Measurements from ENCODE around the gene APBB2. TPM values are rescaled to one million over a fixed set of nuclear protein-coding genes. Genes with fewer than 3 reads are reported as not detected.

APBB2 gene
- total RNA-seq, 4 donors from 2014 or later, result 139 to 248 (median 203) TPM

DNA sequence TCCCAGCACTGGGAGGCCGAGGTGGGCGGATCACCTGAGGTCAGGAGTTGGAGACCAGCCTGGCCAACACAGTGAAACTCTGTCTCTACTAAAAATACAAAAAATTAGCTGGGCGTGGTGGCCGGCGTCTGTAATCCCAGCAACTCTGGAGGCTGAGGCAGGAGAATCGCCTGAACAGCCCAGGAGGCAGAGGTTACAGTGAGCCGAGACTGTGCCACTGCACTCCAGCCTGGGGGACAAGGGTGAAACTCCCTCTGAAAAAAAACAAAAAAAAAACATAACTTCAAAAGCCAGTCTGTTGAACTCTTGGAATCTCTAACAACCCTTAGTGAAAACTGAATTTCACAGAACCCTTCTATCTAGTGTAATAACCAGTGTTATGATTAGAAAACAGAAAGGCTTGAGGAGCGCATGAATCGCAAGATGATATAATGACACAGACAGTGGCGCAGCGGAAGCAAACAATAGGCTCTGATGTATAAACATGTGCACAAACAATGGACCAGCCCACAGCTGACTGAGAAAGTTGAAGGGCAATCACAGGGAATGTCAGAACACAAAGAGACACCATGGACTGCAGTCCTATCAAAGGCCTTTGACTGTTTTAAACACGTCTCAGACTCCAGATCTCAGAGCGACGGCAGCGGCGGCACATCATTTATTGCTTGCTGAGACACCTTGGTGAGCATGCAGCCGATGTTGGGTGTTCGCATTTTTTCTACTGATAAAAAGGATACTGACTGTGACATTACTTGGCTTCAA is 383.0 kb downstream of the APBB2 start:
- TF ChIP-seq POLR2A (IDR thresholded peaks at IDR 0.05) (no peak), EP300 (IDR thresholded peaks at IDR 0.05) (no peak)
- TF ChIP-seq, protein P1, sequence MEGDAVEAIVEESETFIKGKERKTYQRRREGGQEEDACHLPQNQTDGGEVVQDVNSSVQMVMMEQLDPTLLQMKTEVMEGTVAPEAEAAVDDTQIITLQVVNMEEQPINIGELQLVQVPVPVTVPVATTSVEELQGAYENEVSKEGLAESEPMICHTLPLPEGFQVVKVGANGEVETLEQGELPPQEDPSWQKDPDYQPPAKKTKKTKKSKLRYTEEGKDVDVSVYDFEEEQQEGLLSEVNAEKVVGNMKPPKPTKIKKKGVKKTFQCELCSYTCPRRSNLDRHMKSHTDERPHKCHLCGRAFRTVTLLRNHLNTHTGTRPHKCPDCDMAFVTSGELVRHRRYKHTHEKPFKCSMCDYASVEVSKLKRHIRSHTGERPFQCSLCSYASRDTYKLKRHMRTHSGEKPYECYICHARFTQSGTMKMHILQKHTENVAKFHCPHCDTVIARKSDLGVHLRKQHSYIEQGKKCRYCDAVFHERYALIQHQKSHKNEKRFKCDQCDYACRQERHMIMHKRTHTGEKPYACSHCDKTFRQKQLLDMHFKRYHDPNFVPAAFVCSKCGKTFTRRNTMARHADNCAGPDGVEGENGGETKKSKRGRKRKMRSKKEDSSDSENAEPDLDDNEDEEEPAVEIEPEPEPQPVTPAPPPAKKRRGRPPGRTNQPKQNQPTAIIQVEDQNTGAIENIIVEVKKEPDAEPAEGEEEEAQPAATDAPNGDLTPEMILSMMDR (IDR thresholded peaks at IDR 0.05), result no peak
- H3K27me3 ChIP-seq, result no peaks in the 10 kb centered on the region
- no peaks in the 10 kb centered on the region for H3K9me3 ChIP-seq
- DNase-seq (ENCODE audit: low spot score in 2 of 2), result no peak
- H3K4me3 ChIP-seq, result no peak overlapping the region
- H3K27ac ChIP-seq, result no peak overlapping the region
- 75 to 79% methylated on average over 18 of the region's 18 CpGs for WGBS, 2 donors
- H3K4me1 ChIP-seq, result no peaks in the 10 kb centered on the region
- peaks cover 0 to 86% (median 0%) of the 10 kb centered on the region in 3 donors for H3K36me3 ChIP-seq

DNA sequence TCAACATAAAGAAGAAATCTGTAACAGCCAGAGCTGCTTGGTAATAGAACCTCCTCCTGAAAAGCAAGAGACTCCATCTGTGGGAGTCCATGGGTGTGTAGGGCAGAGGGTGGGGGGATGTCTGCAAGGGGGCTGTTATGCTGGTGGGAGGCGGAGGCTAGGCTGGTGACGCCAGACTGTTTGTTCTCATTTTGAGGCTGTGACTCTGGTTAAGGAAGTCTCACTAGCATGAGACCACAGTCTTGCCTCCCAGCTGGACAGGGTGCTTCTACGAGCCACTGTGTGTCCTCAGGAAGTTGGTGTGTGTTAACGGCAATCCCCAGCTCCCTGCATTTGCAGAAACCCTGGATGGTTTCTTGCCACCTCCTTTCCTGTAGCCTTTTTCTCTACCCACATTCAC is 384.8 kb downstream of the APBB2 start:
- TF ChIP-seq POLR2A (IDR thresholded peaks at IDR 0.05) (no peak), EP300 (IDR thresholded peaks at IDR 0.05) (no peak)
- TF ChIP-seq, protein P1 (IDR thresholded peaks at IDR 0.05), result no peak
- WGBS, 2 donors, result 78 to 85% methylated on average over 4 of the region's 4 CpGs
- no peaks in the 10 kb centered on the region for H3K27me3 ChIP-seq

GRCh38 chr4:40828661-40829060 is 385.7 kb downstream of the APBB2 start:
- DNase-seq (ENCODE audit: low spot score in 2 of 2), result no peak
- 79 to 85% methylated on average over 9 of the region's 9 CpGs for WGBS, 2 donors
- Histone ChIP-seq H3K9me3 (no peaks in the 10 kb centered on the region), H3K36me3 (peaks cover 0 to 87% (median 0%) of the 10 kb centered on the region in 3 donors), H3K4me3 (no peak overlapping the region), H3K27me3 (no peaks in the 10 kb centered on the region), H3K4me1 (no peaks in the 10 kb centered on the region), H3K27ac (no peak overlapping the region)
- TF ChIP-seq, protein P1 (IDR thresholded peaks at IDR 0.05), result no peak
- TF ChIP-seq EP300 (IDR thresholded peaks at IDR 0.05), result no peak
- no peak for TF ChIP-seq POLR2A (IDR thresholded peaks at IDR 0.05)

More for the DNA sequence above, 384.8 kb downstream of the APBB2 start:
- H3K27ac ChIP-seq, result no peak overlapping the region
- H3K9me3 ChIP-seq, result no peaks in the 10 kb centered on the region
- DNase-seq (ENCODE audit: low spot score in 2 of 2), result no peak
- H3K36me3 ChIP-seq, result peaks cover 0 to 87% (median 0%) of the 10 kb centered on the region in 3 donors
- H3K4me3 ChIP-seq, result no peak overlapping the region
- H3K4me1 ChIP-seq, result no peaks in the 10 kb centered on the region

- H3K27me3 ChIP-seq, result no peaks in the 10 kb centered on the region
- TF ChIP-seq EP300 (IDR thresholded peaks at IDR 0.05), result no peak
- no peak for TF ChIP-seq POLR2A (IDR thresholded peaks at IDR 0.05)
- TF ChIP-seq, protein P1 (IDR thresholded peaks at IDR 0.05), result no peak
- no peaks in the 10 kb centered on the region for H3K9me3 ChIP-seq
- H3K4me1 ChIP-seq, result no peaks in the 10 kb centered on the region
- H3K27ac ChIP-seq, result no peak overlapping the region
- H3K4me3 ChIP-seq, result no peak overlapping the region
- WGBS, 2 donors, result 81 to 92% methylated on average over 6 of the region's 6 CpGs
- DNase-seq (ENCODE audit: low spot score in 2 of 2), result no peak
- peaks cover 0 to 87% (median under 1%) of the 10 kb centered on the region in 3 donors for H3K36me3 ChIP-seq
Observed at GRCh38 chr4:40827758-40828157, 386.6 kb downstream of the APBB2 start.

GRCh38 chr4:40826821-40827220 is 387.5 kb downstream of the APBB2 start:
- Histone ChIP-seq H3K4me1 (no peaks in the 10 kb centered on the region), H3K36me3 (peaks cover 0 to 88% (median 2%) of the 10 kb centered on the region in 3 donors), H3K4me3 (no peak overlapping the region), H3K27ac (no peak overlapping the region), H3K9me3 (no peaks in the 10 kb centered on the region), H3K27me3 (no peaks in the 10 kb centered on the region)
- TF ChIP-seq EP300 (IDR thresholded peaks at IDR 0.05), result no peak
- TF ChIP-seq POLR2A (IDR thresholded peaks at IDR 0.05), result no peak
- TF ChIP-seq, protein P1 (IDR thresholded peaks at IDR 0.05), result no peak
- 81 to 85% methylated on average over 5 of the region's 5 CpGs for WGBS, 2 donors
- no peak for DNase-seq (ENCODE audit: low spot score in 2 of 2)

All from tibial nerve (tissue), 4 donors.